Esophagus muscularis mucosa (tissue), 4 donors: ENCODE data around the gene MPIG6B. TPM values are rescaled to one million over a fixed set of nuclear protein-coding genes. Genes with fewer than 3 reads are reported as not detected.

Source experiments
- DNase-seq: peaks from one replicate; pipeline ENCODE4 v3.0.0-alpha.2; 2017; ENCODE audit errors: extremely low spot score
- H3K27ac ChIP-seq, 4 donors: fragments of 200-600 bp; sonication (generic); replicated peaks in 1 of 4; 1 replicate in 3 of 4; 2 replicates in 1 of 4; pipeline ENCODE4 v1.5.1; 2016 to 2019; ENCODE audit warnings: mild to moderate bottlenecking in 1 of 4
- H3K27me3 ChIP-seq, 4 donors: fragments of 200-600 bp; sonication (generic); one replicate each; pipeline versions ENCODE4 v1.5.1 to v1.6.0; 2016 to 2019
- H3K36me3 ChIP-seq, 4 donors: fragments of 200-600 bp; sonication (generic); one replicate each; pipeline ENCODE4 v1.5.1; 2016 to 2019
- H3K4me1 ChIP-seq, 4 donors: fragments of 200-600 bp; sonication (generic); one replicate each; pipeline ENCODE4 v1.5.1; 2016 to 2019
- H3K4me3 ChIP-seq, 4 donors: fragments of 200-600 bp; sonication (generic); 1 replicate in 2 of 4; 2 replicates in 2 of 4; pipeline ENCODE4 v1.5.1; 2016 to 2019; ENCODE audit warnings: mild to moderate bottlenecking in 4 of 4, moderate library complexity in 1 of 4
- H3K9me3 ChIP-seq, 4 donors: fragments of 200-600 bp; sonication (generic); 1 replicate in 3 of 4; 2 replicates in 1 of 4; pipeline ENCODE4 v1.5.1; 2016 to 2019
- EP300 ChIP-seq: sonication (generic); formaldehyde crosslinking; IDR thresholded peaks from one replicate; pipeline ENCODE4 v1.6.1; 2017; ENCODE audit warnings: antibody characterized with exemption
- POLR2A ChIP-seq: fragments of 450-650 bp; IDR thresholded peaks from one replicate; pipeline ENCODE4 v1.6.1; 2017; ENCODE audit warnings: antibody characterized with exemption, moderate library complexity, mild to moderate bottlenecking, low read depth
- POLR2AphosphoS5 ChIP-seq, 2 donors: sonication (generic); formaldehyde crosslinking; IDR thresholded peaks; one replicate each; pipeline ENCODE4 v1.6.1; 2017; ENCODE audit warnings: antibody characterized with exemption in 2 of 2
- WGBS: methylation state at CpG from one replicate; pipeline ENCODE4 v1.1.5; 2018; 5-methylcytosine and 5-hydroxymethylcytosine counted together
- intact Hi-C: fragments of 100-400 bp; cut with DNase I; formaldehyde crosslinking; loops from one replicate; pipeline ENCODE4 v1.15.1; 2023
- total RNA-seq, 4 donors: library from RNA; depleted of rRNA; stranded (reverse); fragments of >200 nt; gene quantifications; one replicate each; pipeline versions ENCODE4 v1.1.0 to v1.2.1, GENCODE V29; 2016
- TF ChIP-seq, protein P1 (sequence below), 3 experiments: fragments of 200-600 bp in 2 of 3; fragments of 450-650 bp in 1 of 3; sonication (generic) in 2 of 3; IDR thresholded peaks; one replicate each; pipeline ENCODE4 v1.5.1; 2017 to 2019; ENCODE audit warnings: antibody characterized with exemption in 3 of 3, mild to moderate bottlenecking in 2 of 3, moderate library complexity in 1 of 3

The MPIG6B gene
- total RNA-seq, 4 donors from 2014 or later: not detected

DNA sequence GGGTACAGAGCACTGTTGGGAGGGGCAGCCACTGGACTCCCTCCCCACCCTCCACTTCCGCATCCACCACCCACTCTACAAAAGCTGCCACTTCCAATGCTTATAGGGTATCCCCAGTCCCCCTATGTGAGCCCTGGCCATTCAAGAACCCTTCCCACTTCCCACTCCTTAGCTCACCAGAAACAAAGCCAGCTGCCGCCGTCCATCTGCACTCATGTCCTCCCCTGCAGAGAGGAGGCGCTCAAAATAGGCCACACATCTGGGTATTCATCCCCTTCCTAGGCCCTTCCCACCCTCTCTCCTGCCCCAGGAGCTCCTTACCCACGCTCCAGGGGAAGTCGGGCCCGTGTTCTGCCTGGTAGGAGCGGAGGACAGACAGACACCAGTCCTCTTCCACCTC, 35.9 kb upstream of the MPIG6B start:
- H3K27me3 ChIP-seq: no peaks in the 10 kb centered on the region
- H3K36me3 ChIP-seq: peaks cover 39 to 79% (median 70%) of the 10 kb centered on the region in 4 donors
- 77% methylated on average over 8 of the region's 8 CpGs for WGBS
- TF ChIP-seq, protein P1, sequence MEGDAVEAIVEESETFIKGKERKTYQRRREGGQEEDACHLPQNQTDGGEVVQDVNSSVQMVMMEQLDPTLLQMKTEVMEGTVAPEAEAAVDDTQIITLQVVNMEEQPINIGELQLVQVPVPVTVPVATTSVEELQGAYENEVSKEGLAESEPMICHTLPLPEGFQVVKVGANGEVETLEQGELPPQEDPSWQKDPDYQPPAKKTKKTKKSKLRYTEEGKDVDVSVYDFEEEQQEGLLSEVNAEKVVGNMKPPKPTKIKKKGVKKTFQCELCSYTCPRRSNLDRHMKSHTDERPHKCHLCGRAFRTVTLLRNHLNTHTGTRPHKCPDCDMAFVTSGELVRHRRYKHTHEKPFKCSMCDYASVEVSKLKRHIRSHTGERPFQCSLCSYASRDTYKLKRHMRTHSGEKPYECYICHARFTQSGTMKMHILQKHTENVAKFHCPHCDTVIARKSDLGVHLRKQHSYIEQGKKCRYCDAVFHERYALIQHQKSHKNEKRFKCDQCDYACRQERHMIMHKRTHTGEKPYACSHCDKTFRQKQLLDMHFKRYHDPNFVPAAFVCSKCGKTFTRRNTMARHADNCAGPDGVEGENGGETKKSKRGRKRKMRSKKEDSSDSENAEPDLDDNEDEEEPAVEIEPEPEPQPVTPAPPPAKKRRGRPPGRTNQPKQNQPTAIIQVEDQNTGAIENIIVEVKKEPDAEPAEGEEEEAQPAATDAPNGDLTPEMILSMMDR (IDR thresholded peaks at IDR 0.05): no peak
- no peak for TF ChIP-seq POLR2A
- no peak overlapping the region for H3K4me3 ChIP-seq
- no peaks in the 10 kb centered on the region for H3K9me3 ChIP-seq
- no peak for DNase-seq
- H3K27ac ChIP-seq: no peak overlapping the region
- H3K4me1 ChIP-seq: peaks cover 0 to 11% (median 10%) of the 10 kb centered on the region in 4 donors
- intact Hi-C loops: loop anchor here (10.0 kb wide), 1 partner anchor 177 kb away; the partner anchor contains the start of gene NEU1

- H3K27me3 ChIP-seq: no peaks in the 10 kb centered on the region
- peaks cover 43 to 86% (median 77%) of the 10 kb centered on the region in 4 donors for H3K36me3 ChIP-seq
- TF ChIP-seq EP300: no peak
- no peak for TF ChIP-seq POLR2A
- no peak for TF ChIP-seq POLR2AphosphoS5 (IDR thresholded peaks at IDR 0.05)
- TF ChIP-seq, protein P1 (IDR thresholded peaks at IDR 0.05): no peak
- 79% methylated on average over 14 of the region's 14 CpGs for WGBS
- H3K9me3 ChIP-seq: no peaks in the 10 kb centered on the region
- peaks cover 0 to 7% (median 6%) of the 10 kb centered on the region in 4 donors for H3K4me1 ChIP-seq
- intact Hi-C loops: loop anchor here (10.0 kb wide), 1 partner anchor 177 kb away; the partner anchor contains the start of gene NEU1
- H3K4me3 ChIP-seq: no peak overlapping the region
- no peak for DNase-seq
- H3K27ac ChIP-seq: no peak overlapping the region
These were observed 35.1 kb upstream of the MPIG6B start for GRCh38 chr6:31687860-31688693.

DNA sequence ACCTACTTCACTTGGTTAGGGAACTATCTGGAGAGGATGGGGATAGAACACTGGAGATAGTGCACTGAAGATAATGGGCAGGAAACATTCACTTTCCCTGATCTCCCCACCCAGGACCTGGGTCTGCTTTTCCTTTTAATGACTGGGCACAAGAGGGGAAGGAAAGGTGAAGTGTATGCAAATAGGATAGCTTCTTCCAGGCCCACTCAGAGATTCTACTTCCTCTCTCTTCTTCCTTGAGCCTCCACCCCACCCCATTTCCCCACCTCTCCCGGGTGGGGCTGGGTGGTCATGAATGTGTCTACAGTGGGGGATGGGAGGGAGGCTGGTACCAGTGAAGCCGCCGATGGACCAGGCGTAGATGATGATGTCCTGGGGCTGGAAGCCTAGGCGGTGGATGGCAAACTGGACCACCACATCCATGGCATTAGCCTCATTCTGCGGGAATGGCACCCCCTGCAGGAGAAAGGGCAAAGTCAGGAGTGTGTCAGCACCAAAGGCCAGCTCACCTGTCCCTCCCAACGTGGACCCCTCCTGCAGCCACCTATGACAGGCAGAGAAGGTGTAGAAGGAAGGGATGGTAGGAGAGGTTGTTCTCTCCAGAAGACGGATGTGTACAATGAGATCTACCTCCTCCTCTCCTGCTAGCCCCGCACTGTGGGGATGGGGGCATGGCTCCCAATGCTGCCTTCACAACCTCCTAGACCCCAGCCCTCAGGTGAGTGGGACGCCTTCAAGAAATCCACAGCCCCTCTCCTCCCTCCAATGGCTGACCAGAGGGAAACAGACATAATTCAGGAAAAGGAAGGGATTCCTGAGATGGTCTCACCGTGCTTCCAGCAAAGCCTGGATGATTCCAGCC, 33.7 kb upstream of the MPIG6B start:
- Histone ChIP-seq H3K4me3 (no peak overlapping the region), H3K36me3 (peaks cover 55 to 96% (median 91%) of the 10 kb centered on the region in 4 donors), H3K27ac (no peak overlapping the region), H3K9me3 (no peaks in the 10 kb centered on the region), H3K27me3 (no peaks in the 10 kb centered on the region), H3K4me1 (no peaks in the 10 kb centered on the region)
- DNase-seq: no peak
- WGBS: 83% methylated on average over 9 of the region's 11 CpGs
- no peak for TF ChIP-seq POLR2A
- TF ChIP-seq EP300: no peak
- TF ChIP-seq, protein P1 (IDR thresholded peaks at IDR 0.05): peak in 1 of 3 experiments; percentile 23
- no peak for TF ChIP-seq POLR2AphosphoS5 (IDR thresholded peaks at IDR 0.05)
- intact Hi-C loops: loop anchor here (10.0 kb wide), 1 partner anchor 175 kb away; the partner anchor contains the start of gene NEU1

GRCh38 chr6:31690231-31691077, 32.7 kb upstream of the MPIG6B start:
- H3K36me3 ChIP-seq: peaks cover 63 to 100% (median 98%) of the 10 kb centered on the region in 4 donors
- no peaks in the 10 kb centered on the region for H3K27me3 ChIP-seq
- no peak overlapping the region for H3K4me3 ChIP-seq
- 68% methylated on average over 8 of the region's 10 CpGs for WGBS
- H3K27ac ChIP-seq: no peak overlapping the region
- intact Hi-C loops: no loop called here
- no peaks in the 10 kb centered on the region for H3K4me1 ChIP-seq
- H3K9me3 ChIP-seq: no peaks in the 10 kb centered on the region
- TF ChIP-seq POLR2A (no peak), POLR2AphosphoS5 (IDR thresholded peaks at IDR 0.05) (no peak), EP300 (no peak)
- TF ChIP-seq, protein P1 (IDR thresholded peaks at IDR 0.05): no peak
- no peak for DNase-seq
